ENCODE measurements around the gene PHF10. TPM values are rescaled to one million over a fixed set of nuclear protein-coding genes. Genes with fewer than 3 reads are reported as not detected.

The PHF10 gene
- total RNA-seq, 1 donor from 2014 or later, result 85.9 TPM

DNA sequence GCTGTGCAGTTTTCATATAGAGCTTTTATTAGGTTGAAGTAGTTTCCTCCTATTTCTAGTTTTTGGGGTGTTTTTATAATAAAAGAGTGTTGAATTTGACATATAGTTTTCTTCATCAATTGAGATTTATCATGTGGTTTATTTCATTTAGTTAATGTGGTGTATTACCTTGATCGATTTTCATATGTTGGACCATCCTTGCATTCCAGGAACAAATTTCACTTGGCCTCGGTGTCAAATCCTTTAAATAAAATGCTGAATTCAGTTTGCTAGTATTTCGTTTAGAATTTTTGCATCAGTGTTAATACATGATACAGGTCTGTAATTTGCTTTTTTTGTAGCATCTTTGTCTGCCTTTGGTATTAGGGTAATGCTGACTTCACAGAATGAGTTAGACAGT lies 21.1 kb upstream of the PHF10 start:
- TF ChIP-seq, protein P1, sequence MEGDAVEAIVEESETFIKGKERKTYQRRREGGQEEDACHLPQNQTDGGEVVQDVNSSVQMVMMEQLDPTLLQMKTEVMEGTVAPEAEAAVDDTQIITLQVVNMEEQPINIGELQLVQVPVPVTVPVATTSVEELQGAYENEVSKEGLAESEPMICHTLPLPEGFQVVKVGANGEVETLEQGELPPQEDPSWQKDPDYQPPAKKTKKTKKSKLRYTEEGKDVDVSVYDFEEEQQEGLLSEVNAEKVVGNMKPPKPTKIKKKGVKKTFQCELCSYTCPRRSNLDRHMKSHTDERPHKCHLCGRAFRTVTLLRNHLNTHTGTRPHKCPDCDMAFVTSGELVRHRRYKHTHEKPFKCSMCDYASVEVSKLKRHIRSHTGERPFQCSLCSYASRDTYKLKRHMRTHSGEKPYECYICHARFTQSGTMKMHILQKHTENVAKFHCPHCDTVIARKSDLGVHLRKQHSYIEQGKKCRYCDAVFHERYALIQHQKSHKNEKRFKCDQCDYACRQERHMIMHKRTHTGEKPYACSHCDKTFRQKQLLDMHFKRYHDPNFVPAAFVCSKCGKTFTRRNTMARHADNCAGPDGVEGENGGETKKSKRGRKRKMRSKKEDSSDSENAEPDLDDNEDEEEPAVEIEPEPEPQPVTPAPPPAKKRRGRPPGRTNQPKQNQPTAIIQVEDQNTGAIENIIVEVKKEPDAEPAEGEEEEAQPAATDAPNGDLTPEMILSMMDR (conservative IDR thresholded peaks at IDR 0.05), result no peak
- Mint-ChIP-seq H3K36me3 (ENCODE audit: low read depth) (peaks cover 10% of the 10 kb centered on the region), H3K27ac (ENCODE audit: unreplicated experiment) (no peak overlapping the region), H3K4me1 (peaks cover 11% of the 10 kb centered on the region), H3K27me3 (ENCODE audit: low read depth) (no peaks in the 10 kb centered on the region), H3K9me3 (no peaks in the 10 kb centered on the region), H3K4me3 (no peak overlapping the region)
- no peak for DNase-seq (ENCODE audit: low read depth, low spot score)

DNA sequence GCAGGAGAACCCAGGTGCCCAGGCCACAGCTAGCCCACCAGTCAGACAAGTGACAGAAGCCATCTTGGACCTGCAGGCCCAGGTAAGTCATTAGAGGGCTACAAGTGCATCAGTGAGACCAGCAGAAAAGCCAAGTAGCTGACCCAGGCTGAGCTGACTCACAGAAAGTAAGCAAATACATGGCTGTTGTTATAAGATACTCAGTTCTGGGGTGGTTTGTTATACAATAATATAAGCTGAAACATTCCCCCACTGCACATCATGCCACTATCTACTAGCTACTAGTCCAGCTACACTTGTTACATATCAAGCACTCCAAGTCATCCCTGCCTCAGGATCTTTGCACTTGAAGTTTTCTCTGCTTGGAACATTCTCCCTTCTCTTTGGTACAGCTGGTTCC lies 17.0 kb upstream of the PHF10 start:
- no peak for DNase-seq (ENCODE audit: low read depth, low spot score)
- Mint-ChIP-seq H3K27me3 (ENCODE audit: low read depth) (no peaks in the 10 kb centered on the region), H3K36me3 (ENCODE audit: low read depth) (peaks cover 2% of the 10 kb centered on the region), H3K27ac (ENCODE audit: unreplicated experiment) (no peak overlapping the region), H3K4me1 (no peaks in the 10 kb centered on the region), H3K4me3 (no peak overlapping the region), H3K9me3 (no peaks in the 10 kb centered on the region)
- TF ChIP-seq, protein P1 (conservative IDR thresholded peaks at IDR 0.05), result no peak

GRCh38 chr6:169738976-169739529 lies 14.8 kb upstream of the PHF10 start:
- Mint-ChIP-seq H3K4me1 (no peaks in the 10 kb centered on the region), H3K9me3 (no peaks in the 10 kb centered on the region), H3K4me3 (no peak overlapping the region), H3K27me3 (ENCODE audit: low read depth) (no peaks in the 10 kb centered on the region), H3K36me3 (ENCODE audit: low read depth) (peaks cover 2% of the 10 kb centered on the region), H3K27ac (ENCODE audit: unreplicated experiment) (no peak overlapping the region)
- TF ChIP-seq, protein P1 (conservative IDR thresholded peaks at IDR 0.05), result no peak
- no peak for DNase-seq (ENCODE audit: low read depth, low spot score)

DNA sequence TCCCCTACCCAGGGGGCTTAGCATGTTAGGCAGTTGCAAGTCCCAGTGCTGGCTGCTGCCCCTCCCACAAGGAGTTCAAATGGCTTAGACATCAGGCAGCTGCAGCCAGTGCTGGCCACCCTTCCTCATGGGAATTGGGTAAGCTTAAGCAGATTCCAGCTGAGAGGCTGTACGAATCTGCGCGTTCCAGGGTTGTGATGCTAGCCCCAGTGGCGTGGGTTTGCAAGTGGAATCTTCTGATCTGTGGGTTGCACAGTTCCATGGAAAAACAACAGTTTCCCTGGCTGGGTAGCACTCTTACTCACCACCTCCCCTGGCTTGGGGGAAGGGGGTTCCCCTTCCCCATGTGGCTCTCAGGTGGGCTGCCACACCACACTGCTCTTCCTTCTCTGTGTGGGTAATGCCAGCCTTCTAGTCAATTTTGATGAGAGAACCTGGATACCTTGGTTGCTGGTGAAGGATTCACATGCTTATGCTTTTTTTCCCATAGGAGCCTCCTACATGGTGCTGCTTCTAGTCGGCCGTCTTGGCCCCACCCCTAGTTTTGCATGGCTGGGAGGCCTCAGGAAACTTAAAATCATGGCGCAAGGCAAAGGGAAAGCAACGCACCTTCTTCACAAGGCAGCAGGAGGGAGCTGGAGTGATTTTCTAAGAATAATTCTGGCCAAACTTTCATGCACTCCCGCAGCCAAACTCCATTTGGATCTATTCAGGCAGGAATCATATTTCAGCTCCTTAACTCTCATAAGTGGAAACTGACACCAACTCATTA lies 14.1 kb upstream of the PHF10 start:
- H3K27me3 Mint-ChIP-seq (ENCODE audit: low read depth), result no peaks in the 10 kb centered on the region
- no peak for DNase-seq (ENCODE audit: low read depth, low spot score)
- H3K36me3 Mint-ChIP-seq (ENCODE audit: low read depth), result peaks cover 2% of the 10 kb centered on the region
- H3K4me3 Mint-ChIP-seq, result no peak overlapping the region
- no peaks in the 10 kb centered on the region for H3K9me3 Mint-ChIP-seq
- H3K4me1 Mint-ChIP-seq, result no peaks in the 10 kb centered on the region
- TF ChIP-seq, protein P1 (conservative IDR thresholded peaks at IDR 0.05), result no peak
- no peak overlapping the region for H3K27ac Mint-ChIP-seq (ENCODE audit: unreplicated experiment)

GRCh38 chr6:169729961-169730360 lies 5.7 kb upstream of the PHF10 start:
- Mint-ChIP-seq H3K36me3 (ENCODE audit: low read depth) (peaks cover 7% of the 10 kb centered on the region), H3K4me1 (peaks cover 40% of the 10 kb centered on the region), H3K27me3 (ENCODE audit: low read depth) (peaks cover 3% of the 10 kb centered on the region)

More at GRCh38 chr6:169729961-169730360, 5.7 kb upstream of the PHF10 start:
- TF ChIP-seq, protein P1 (conservative IDR thresholded peaks at IDR 0.05), result no peak
- no peak for DNase-seq (ENCODE audit: low read depth, low spot score)
- no peak overlapping the region for H3K27ac Mint-ChIP-seq (ENCODE audit: unreplicated experiment)
- H3K4me3 Mint-ChIP-seq, result no peak overlapping the region
- no peaks in the 10 kb centered on the region for H3K9me3 Mint-ChIP-seq

Measured in neural crest cell (in vitro differentiated cells).